Activated CD8-positive, alpha-beta memory T cell treated with anti-CD3 and anti-CD28 coated beads for 36 hours (primary cell): Measurements from ENCODE around the gene PARN. TPM values are rescaled to one million over a fixed set of nuclear protein-coding genes. Genes with fewer than 3 reads are reported as not detected.
"Not testable (repeated sequence)": the region's sequence is repeated elsewhere in the genome, so short reads cannot be mapped to it uniquely, and the experiment has no call there.

Experiments used
- CTCF ChIA-PET: fragments of 350-600 bp; sonication (Branson Sonifier 250); formaldehyde crosslinking; loops from one replicate; lab custom pipeline; 2021; ENCODE audit warnings: antibody characterized with exemption; lab: Charles Lee
- POLR2A ChIA-PET: fragments of 350-600 bp; sonication (Branson Sonifier 250); formaldehyde crosslinking; loops from one replicate; lab custom pipeline; 2021; ENCODE audit warnings: antibody characterized with exemption; lab: Charles Lee
- total RNA-seq, 2 experiments: library from RNA; stranded (reverse); gene quantifications; one replicate each; pipeline ENCODE4 v1.2.3, GENCODE V29; 2021

The PARN gene
- total RNA-seq, 2 experiments from 2014 or later: 47.3 to 49.1 TPM

DNA sequence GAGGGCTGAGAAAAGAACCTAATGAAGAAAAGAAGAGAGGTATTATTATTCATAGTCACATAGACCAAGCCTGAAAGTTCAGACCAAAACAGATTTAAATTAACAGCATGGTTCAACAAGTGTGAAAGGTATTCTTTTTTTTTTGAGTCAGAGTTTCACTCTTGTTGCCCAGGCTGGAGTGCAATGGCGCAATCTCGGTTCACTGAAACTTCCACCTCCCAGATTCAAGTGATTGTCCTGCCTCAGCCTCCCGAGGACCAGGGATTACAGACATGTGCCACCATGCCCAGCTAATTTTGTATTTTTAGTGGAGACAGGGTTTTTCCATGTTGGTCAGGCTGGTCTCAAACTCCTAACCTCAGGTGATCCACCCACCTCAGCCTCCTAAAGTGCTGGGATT is 49.1 kb downstream of the PARN start:
- POLR2A ChIA-PET, CTCF ChIA-PET: not testable (repeated sequence)

DNA sequence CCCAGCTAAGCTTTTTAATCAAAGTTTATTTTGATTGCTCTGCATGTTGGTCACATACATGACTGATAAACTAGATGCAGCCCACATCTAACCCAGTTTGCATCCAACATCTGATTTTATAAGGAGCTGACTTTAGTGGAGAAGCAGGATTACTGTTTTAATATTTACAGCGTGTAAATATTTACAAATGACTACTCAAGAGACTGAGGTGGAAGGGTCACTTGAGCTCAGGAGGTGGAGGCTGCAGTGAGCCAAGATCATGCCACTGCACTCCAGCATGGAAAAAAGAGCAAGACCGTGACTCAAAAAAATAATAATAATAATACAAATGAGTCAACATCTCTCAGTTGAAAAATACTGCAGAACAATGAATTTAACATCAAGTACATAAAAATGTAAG is 50.8 kb downstream of the PARN start:
- POLR2A ChIA-PET: no interaction called here
- CTCF ChIA-PET: interaction anchor here (0.7 to 1.0 kb wide), 2 partner anchors 8 to 262 kb away, joined by 3 to 5 read pairs; no protein-coding TSS in a partner anchor

DNA sequence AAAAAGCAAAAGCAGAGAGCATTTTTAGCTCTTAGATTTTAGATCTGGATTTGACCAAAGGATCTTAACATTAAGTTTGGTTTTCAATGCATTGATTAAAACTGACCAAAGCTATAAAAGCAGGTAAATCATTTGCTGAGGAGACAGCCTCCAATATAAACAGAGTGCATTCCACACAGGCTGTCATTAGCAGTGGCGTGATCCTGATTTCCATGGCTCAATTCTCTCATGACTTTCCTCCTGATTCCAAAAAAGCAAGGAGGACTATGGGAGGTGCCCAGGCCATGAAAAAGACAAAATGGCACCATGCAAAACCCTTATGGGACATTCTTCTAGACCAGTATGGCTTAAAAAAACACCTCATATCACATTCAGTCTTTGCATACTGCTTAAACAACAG is 53.5 kb downstream of the PARN start:
- POLR2A ChIA-PET: no interaction called here
- CTCF ChIA-PET: no interaction called here

DNA sequence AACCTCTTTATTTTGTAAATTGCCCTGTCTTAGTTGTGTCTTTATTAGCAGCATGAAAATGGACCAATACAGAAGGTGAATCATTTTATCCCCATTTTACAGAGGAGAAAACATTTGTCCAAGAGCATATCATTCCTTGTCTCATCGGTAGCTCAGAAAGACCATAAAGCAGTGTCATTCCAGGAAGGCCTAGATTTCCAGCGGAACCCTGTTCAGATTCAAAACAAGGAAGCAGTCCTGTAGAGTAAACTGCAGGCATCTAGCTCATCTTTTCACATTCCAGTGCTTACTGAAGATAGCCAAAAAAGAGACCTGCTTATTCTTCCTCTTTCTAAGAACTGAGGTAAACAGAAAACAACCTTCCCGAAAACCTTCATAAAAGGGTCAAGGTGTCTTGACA is 54.0 kb downstream of the PARN start:
- ChIA-PET POLR2A (no interaction called here), CTCF (no interaction called here)

DNA sequence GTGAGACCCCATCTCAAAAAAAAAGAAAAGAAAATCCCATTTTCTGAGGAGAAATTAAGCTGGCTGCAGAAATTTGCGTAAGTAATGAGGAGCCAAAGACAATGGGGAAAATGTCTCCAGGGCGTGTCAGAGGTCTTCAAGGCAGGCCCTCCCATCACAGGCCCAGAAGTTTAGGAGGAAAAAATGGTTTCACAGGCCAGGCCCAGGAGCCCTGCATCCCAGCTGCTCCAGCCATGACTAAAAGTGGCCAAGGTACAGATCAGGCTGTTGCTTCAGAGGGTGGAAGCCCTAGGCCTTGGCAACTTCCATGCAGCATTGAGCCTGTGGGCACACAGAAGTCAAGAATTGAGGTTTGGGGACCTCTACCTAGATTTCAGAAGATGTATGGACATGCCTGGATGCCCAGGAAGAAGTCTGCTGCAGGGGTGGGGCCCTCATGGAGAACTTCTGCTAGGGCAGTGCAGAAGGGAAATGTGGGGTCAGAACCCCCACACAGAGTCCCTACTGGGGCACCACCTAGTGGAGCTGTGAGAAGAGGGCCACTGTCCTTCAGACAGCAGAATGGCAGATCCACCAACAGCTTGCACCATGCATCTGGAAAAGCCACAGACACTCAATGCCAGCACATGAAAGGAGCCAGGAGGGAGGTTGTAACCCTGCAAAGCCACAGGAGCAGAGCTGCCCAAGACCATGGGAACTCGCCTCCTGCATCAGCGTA is 55.2 kb downstream of the PARN start:
- CTCF ChIA-PET: interaction anchor here (0.6 kb wide), 1 partner anchor 710 kb away, joined by 3 read pairs; no protein-coding TSS in a partner anchor
- POLR2A ChIA-PET: not testable (repeated sequence)

DNA sequence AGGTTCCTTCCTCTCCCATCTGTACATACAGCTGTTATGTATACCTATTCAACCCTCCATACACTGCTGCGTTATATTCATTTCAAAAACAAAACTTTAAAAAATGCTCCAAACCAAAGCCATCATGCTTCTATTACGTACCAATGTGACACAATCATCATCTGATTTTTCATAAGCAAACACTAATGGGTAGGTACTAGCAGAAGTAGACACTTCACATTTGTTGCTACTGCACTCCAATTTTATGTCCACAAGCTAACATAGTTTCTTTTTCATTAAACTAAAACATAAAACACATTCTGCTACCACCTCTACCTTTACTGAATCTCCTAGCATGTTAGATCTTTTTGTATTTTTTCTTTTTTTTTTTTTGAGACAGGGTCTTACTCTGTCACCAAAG is 57.5 kb downstream of the PARN start:
- CTCF ChIA-PET: no interaction called here
- POLR2A ChIA-PET: no interaction called here

DNA sequence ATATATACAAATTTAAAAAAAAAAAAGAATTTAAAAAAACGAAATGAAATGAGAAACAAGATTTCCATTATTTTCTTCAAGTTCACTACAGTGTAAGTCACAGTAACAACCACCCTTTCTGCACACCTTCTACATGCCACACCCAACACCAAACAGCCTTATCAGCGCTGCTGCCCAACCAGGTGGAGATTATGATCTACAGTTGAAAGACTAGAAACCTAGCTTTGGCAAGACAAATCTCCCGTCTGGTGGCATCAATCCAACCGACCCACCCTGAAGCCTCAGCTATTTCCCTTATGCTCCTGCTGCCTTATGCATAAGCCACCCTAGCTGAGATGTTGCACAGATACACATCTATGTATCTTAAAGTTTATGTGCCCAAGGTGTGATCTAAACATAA is 60.8 kb downstream of the PARN start:
- CTCF ChIA-PET: no interaction called here
- POLR2A ChIA-PET: no interaction called here

DNA sequence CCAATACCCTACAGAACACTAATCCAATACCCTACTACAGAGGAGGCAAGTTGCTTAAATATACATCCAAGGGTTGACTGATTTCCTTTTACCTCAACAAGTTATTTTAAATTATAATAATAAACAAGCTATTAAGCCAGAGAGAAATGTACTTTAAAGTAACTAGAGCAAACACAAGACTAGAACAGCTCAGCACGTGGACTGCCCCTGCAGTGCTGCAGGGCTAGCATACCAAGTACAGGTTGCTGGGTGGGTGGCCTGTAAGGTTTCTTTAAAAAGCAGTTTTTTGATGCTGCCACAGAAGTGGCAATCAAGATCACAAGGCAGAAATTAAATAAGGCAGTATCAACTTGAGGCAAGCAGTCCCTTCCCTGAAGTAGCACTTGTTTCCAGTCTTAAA is 63.5 kb downstream of the PARN start:
- CTCF ChIA-PET: no interaction called here
- POLR2A ChIA-PET: no interaction called here

DNA sequence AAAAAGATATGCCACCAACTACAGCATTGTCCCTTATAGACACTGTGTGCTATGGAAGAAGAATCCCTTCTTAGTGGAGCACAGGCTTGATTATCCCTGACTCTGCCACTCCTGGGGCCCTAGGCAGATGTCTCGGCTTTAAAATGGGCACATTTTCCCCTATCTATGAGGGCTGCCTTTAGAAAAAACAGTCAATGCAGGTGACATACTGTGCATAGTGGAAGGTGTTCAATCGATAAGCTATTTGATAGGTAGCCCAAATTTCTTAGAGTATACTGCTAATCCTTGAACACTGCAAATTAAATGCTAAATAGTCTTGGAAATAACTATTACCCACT is 64.4 kb downstream of the PARN start:
- ChIA-PET CTCF (no interaction called here), POLR2A (no interaction called here)

DNA sequence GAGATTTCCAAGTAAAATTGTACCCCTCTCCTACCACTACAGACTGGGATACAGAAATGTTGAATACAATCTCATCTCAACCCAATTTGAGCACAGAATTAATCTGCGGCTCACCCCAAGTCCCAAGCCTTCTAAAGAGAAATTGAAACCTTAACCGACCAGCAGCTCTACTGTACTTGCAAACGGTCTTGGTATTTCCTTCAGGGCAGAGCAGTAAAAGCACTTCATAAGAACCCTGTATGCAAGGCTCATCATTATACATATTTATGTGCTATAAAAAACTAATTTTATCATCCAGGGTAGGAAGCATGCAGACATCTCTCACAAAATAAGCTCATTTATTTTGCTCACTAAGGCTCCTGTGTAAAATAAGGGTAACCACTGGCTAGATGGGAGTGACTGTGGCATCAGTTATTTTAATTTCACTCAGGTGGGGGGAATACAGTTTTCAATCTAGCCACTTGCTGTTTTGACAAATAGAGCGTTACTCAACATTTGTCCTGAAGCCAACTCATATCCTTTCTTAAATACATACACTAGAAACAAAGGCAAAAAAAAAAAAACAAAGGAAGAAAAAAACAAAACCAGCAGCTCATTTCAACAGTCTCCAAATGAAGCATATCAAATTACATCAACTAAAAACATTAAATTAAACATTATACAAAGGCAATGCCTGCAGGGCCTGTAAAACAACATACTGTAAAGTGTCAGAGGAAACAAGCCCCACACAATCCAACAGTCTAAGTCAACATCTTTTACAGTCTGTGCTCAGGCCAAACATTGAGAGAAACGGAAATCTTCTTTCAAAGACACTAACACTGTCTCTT is 65.0 kb downstream of the PARN start:
- CTCF ChIA-PET: no interaction called here
- POLR2A ChIA-PET: no interaction called here

DNA sequence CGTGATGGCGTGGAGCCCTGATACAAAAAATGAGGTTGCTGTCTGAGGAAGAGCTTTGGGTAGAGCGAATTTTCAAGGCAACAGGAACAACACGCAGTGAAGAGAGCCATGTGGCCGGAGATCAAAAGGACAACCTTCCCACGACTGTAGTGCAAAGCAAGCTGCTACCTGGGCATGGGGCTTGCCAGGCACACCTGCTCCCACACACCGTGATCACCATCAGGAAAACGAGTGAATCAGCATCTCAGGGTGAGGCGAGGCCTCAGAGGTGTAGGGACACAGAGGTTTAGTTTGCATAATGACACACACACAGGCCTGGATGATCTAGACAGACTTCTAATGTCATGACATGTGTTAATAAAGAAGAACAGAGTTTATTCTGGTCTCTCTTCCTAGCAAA is 65.7 kb downstream of the PARN start:
- ChIA-PET POLR2A (no interaction called here), CTCF (no interaction called here)

DNA sequence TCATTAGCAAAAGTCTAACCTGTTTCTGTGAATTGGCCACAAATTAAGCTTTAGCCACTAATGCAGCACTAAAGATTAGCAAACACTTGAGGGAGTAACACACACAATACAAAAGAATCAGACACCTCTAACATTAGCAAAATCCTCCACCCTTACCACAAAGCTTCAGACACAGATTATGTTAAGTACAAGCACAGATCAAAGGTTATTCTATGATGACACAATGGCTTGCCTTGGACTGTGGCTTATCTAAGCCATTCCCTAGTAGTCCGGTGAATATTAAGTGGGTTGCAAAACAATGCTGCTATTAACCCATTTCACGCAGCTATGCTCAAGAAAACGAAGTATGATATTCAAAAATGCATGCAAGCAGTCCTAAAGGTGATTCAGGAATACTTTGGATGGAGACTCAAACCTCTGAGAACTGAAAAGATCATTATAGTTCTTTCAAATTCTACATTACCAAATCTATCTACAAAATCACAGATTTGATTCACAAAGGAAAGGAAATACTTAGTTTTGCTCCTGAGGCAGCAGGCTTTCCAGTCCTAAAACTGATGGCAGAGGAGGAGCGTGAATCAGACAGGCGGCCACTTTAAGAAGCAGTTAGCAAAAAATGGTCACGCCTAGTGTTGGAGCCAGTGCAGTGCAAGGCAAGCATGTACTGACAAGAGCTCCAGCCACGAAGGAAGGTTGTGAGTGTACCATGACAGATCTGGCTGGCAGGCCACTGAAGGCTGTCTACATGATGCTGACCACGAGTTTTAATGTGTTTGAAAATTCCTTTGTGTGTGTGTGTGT is 67.2 kb downstream of the PARN start:
- POLR2A ChIA-PET: no interaction called here
- CTCF ChIA-PET: no interaction called here

DNA sequence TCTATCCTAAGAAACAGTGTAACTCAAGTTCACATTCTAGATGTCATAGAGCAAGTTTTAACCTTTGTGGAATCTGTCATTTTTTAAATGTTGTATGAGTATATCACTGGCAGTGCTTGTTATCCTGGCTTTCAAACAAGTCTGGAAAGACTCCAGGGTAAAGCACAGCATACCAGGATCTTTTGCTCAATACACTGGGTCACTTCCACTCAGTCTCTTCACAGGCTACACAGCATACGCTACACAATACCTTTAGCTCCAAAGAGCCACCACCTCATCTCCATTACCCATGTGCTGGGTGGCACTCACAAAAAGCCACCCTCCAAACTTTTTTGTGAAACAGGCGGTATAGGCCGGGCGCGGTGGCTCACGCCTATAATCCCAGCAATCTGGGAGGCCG is 69.5 kb downstream of the PARN start:
- CTCF ChIA-PET: no interaction called here

DNA sequence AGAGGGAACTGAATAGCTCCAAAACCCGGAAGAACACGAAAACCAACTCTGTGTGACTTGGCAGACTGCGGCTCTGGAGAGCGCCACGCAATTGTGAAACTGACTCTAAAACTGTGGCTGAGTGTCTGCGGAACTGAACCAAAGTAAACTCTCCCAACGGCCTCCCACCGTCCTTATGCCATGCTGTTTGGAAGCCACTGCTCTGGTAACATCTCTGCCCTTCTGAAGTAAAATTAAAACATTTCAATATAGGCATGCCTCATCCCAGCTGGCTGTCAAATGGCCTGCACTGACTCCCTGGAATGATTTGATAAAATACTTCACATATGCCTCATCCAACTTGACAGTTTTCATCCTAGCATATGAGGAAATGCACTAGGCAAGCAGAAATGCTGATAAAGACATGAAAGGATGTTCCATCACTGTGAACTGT is 70.2 kb downstream of the PARN start:
- POLR2A ChIA-PET: no interaction called here
- CTCF ChIA-PET: no interaction called here

More for the DNA sequence above, 69.5 kb downstream of the PARN start:
- POLR2A ChIA-PET: no interaction called here

DNA sequence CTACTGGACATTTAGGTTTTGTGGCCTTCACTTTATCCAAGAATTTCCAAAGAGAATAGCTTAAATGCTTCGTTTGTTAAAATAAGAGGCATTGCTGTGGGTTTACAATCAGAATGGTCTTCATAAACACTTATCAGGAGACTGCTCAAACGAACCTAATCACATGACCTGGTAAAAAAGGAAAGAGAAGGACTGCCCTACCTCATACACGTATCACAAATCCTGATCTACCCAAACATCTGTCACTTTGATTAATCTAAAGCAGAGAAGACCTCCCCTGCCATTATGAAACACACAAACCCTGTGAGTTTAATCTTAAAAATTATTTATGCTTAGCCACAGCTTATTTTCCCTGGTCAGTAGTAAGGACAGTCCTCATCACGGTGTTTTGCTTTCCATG is 76.6 kb downstream of the PARN start:
- ChIA-PET POLR2A (no interaction called here), CTCF (no interaction called here)

DNA sequence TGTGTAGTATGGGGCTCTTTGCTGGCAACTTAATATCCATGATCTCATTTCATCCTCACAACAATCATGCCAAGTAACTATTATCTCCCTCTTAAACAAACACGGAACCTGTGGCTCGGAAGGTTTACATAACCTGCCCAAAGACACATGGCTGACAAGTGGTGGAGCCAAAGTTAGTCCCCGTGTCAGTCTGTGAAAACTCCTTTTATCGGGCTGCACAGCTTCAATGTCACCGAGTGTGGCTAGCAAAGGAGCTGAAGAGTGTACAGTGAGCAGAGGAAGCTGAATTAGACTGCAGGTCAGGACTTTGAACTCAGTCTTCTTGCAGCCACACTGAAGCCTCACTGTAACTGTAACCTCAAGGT is 80.3 kb downstream of the PARN start:
- ChIA-PET POLR2A (no interaction called here), CTCF (no interaction called here)

DNA sequence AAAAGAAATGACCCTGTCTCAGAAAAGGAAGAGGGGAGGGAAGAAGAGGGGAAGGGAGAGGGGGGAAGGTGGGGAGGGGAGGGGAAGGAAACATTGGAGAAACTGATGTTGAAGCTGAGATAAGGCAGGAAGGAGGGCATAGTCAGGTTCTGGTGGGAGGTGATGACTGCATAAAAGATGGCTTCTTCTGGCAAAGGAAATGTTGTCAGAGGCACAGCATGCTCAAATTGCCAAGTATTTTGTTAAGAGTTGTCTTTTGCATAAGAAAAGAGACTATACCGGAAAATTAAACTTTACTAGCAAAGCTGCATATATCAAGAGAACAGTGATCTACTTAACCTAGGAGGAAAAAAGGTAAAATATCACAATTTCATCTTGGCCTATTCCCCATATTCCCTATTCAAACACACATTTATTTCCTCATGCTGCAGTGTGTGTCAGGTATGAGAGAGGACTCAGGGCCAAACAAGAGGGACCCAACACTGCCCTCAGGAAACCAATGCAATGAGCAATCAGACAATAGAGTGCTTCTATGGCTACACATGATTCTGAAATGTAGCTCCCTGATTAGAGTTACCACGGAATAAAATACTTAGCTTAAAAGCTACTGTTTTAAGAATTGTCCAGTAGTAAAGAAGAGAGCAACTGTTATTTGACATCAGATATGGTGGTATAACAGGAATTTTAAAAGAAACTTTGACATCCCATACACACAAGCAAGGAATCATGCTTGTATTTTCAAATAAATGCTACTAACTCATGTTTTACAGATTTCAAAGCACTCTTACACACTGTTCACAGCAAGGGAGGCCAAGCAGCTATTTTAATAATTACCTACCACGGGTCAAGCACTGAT is 80.9 kb downstream of the PARN start:
- ChIA-PET CTCF (no interaction called here), POLR2A (no interaction called here)

DNA sequence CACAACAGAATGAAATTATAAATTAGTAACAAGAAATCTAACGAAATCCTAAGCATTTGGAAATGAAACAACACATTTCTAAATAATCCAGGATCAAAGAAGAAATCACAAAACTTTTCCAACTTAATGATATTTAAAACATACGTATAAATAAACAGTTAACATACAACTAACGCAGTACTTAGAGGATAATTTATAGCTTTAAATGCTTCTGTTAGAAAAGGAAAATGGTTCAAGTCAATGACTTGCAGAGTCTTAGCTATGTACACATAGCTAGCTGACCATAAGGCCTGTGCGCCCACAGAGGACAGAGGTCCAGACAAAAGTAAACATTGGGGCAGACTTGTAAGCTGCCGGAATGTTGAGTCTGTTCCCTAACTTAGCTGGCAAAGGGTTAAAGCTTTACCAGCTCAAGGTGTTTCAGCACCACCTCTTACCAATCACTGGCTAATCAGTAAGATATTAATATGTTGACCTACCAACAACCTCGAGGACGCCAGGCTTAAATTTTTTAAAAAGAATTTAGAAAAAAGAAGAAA is 84.6 kb downstream of the PARN start:
- POLR2A ChIA-PET: no interaction called here
- CTCF ChIA-PET: no interaction called here

DNA sequence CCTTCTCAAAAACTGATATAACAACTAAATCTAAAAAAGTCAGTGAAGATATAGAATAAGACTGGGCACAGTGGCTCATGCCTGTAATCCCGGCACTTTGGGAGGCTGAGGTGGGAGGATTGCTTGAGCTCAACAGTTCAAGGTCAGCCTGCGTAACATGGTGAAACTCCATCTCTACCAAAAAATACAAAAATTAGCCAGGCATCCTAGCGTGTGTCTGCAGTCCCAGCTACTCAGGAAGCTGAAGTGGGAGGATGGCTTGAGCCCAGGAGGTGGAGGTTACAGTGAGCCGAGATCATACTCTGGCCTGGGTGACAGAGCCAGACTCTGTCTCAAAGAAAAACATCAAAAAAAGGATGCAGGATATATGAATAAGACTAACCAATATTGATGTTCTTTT is 85.2 kb downstream of the PARN start:
- CTCF ChIA-PET, POLR2A ChIA-PET: not testable (repeated sequence)
